CD4-positive, alpha-beta T cell treated with Interleukin-1 beta for 1 hour (primary cell): Measurements from ENCODE around the gene FAM20A.

ENCODE experiments used
- DNase-seq, 2 donors: peaks; one replicate each; pipeline ENCODE4 v3.0.0-alpha.2; 2020 to 2022

FAM20A gene

GRCh38 chr17:68489919-68490318, 111.2 kb downstream of the FAM20A start:
- no peak for DNase-seq
